ENCODE results near the gene ADGRG3. TPM values are rescaled to one million over a fixed set of nuclear protein-coding genes. Genes with fewer than 3 reads are reported as not detected.

ADGRG3 gene
- total and polyA plus RNA-seq, 2 of the 13 experiments (the other 11 are each of a cell fraction or from before 2014, with no cell fraction given) = 2.7 to 11.8 TPM

DNA sequence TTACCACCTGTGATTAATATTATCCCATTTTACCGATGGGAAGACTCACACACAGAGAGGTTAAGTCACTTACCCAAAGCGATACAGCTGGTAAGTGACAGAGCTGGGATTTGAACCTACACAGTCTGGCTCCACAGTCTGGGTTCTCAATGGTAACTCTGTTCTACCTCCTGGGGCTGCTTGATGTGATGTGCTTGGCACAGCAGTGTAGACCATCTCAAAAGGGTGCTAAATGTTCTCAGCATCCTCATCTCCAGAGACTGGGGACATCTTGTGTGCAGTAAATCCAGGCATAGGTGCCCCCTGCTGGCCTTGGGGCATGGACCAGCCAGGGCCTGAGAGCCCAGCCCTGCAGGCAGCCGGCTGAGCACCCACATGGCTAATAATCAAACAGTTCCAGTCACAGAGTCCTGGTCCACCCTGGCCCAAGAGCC, 52.1 kb downstream of the ADGRG3 start (continued):
- TF ChIP-seq HNF1B (CRISPR knock-in tag; IDR thresholded peaks at IDR 0.05) = peak; percentile 84
- no peak for TF ChIP-seq ZNF710 (CRISPR knock-in tag; IDR thresholded peaks at IDR 0.05; ENCODE audit: borderline replicate concordance)
- TF ChIP-seq ZNF549 (CRISPR knock-in tag; IDR thresholded peaks at IDR 0.05) = no peak
- peak; percentile 71; the same call in 1 of the 2 replicates for TF ChIP-seq ZSCAN25 (CRISPR knock-in tag; IDR thresholded peaks at IDR 0.05)
- TF ChIP-seq NFIC (IDR thresholded peaks at IDR 0.05; ENCODE audit: low read length) = no peak
- TF ChIP-seq, protein P1, sequence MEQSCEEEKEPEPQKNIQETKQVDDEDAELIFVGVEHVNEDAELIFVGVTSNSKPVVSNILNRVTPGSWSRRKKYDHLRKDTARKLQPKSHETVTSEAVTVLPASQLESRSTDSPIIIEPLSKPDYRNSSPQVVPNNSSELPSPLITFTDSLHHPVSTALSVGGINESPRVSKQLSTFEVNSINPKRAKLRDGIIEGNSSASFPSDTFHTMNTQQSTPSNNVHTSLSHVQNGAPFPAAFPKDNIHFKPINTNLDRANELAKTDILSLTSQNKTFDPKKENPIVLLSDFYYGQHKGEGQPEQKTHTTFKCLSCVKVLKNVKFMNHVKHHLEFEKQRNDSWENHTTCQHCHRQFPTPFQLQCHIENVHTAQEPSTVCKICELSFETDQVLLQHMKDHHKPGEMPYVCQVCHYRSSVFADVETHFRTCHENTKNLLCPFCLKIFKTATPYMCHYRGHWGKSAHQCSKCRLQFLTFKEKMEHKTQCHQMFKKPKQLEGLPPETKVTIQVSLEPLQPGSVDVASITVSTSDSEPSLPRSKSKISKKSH (CRISPR knock-in tag; IDR thresholded peaks at IDR 0.05; ENCODE audit: borderline replicate concordance) = no peak
- TF ChIP-seq LCORL (IDR thresholded peaks at IDR 0.05) = no peak
- TF ChIP-seq LCORL (CRISPR knock-in tag; IDR thresholded peaks at IDR 0.05) = peak; percentile 85
- no peak for TF ChIP-seq ZNF883 (CRISPR knock-in tag; IDR thresholded peaks at IDR 0.05; ENCODE audit: not compliant biosample characterization)
- TF ChIP-seq, protein P2, sequence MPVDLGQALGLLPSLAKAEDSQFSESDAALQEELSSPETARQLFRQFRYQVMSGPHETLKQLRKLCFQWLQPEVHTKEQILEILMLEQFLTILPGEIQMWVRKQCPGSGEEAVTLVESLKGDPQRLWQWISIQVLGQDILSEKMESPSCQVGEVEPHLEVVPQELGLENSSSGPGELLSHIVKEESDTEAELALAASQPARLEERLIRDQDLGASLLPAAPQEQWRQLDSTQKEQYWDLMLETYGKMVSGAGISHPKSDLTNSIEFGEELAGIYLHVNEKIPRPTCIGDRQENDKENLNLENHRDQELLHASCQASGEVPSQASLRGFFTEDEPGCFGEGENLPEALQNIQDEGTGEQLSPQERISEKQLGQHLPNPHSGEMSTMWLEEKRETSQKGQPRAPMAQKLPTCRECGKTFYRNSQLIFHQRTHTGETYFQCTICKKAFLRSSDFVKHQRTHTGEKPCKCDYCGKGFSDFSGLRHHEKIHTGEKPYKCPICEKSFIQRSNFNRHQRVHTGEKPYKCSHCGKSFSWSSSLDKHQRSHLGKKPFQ (CRISPR knock-in tag; IDR thresholded peaks at IDR 0.05; ENCODE audit: insufficient replicate concordance) = no peak
- no peak for TF ChIP-seq ZNF234 (CRISPR knock-in tag; conservative IDR thresholded peaks at IDR 0.05)
- no peak for TF ChIP-seq RFX3 (CRISPR knock-in tag; IDR thresholded peaks at IDR 0.05)
- TF ChIP-seq ZNF12 (CRISPR knock-in tag; IDR thresholded peaks at IDR 0.05) = no peak
- TF ChIP-seq IRX3 (CRISPR knock-in tag; IDR thresholded peaks at IDR 0.05; ENCODE audit: borderline replicate concordance, low read depth) = no peak
- TF ChIP-seq MLLT10 (CRISPR knock-in tag; IDR thresholded peaks at IDR 0.05) = no peak
- TF ChIP-seq BHLHE40 (IDR thresholded peaks at IDR 0.05; ENCODE audit: low read length) = peak; percentile 44; the same call in 1 of the 2 replicates
- peak; percentile 54; the same call in 1 of the 2 replicates for TF ChIP-seq PITX1 (CRISPR knock-in tag; IDR thresholded peaks at IDR 0.05)
- 0 out of 2 replicates have a peak, but pooled peaks have one; percentile 10 for TF ChIP-seq NCOA2 (CRISPR knock-in tag; IDR thresholded peaks at IDR 0.05)
- 0 out of 2 replicates have a peak, but pooled peaks have one; percentile 50 for TF ChIP-seq ARHGAP35 (CRISPR knock-in tag; IDR thresholded peaks at IDR 0.05; ENCODE audit: borderline replicate concordance)
- TF ChIP-seq GFI1 (CRISPR knock-in tag; IDR thresholded peaks at IDR 0.05; ENCODE audit: borderline replicate concordance) = no peak
- TF ChIP-seq SMAD9 (CRISPR knock-in tag; IDR thresholded peaks at IDR 0.05) = no peak
- TF ChIP-seq ZNF816 (CRISPR knock-in tag; IDR thresholded peaks at IDR 0.05; ENCODE audit: borderline replicate concordance) = no peak
- TF ChIP-seq HHEX (CRISPR knock-in tag; IDR thresholded peaks at IDR 0.05) = no peak
- no peak for TF ChIP-seq GPN1 (CRISPR knock-in tag; IDR thresholded peaks at IDR 0.05; ENCODE audit: borderline replicate concordance)
- TF ChIP-seq ZNF781 (CRISPR knock-in tag; IDR thresholded peaks at IDR 0.05; ENCODE audit: borderline replicate concordance, not compliant biosample characterization) = peak; percentile 40
- TF ChIP-seq ZNF136 (CRISPR knock-in tag; IDR thresholded peaks at IDR 0.05; ENCODE audit: low read depth) = peak; percentile 61; the same call in 1 of the 2 replicates

Data from HepG2 (cell line).